GM12873 (cell line): ENCODE measurements around the gene ACTR6.

Experiments
- TF ChIP-seq, protein P1 (sequence below): IDR thresholded peaks from 2 replicates; pipeline ENCODE4 v1.5.1; 2012; ENCODE audit warnings: low read depth, mild to moderate bottlenecking, moderate library complexity, low read length, control low read depth; ENCODE audit not compliant: insufficient read depth; ENCODE audit errors: missing control alignments

Gene ACTR6

DNA sequence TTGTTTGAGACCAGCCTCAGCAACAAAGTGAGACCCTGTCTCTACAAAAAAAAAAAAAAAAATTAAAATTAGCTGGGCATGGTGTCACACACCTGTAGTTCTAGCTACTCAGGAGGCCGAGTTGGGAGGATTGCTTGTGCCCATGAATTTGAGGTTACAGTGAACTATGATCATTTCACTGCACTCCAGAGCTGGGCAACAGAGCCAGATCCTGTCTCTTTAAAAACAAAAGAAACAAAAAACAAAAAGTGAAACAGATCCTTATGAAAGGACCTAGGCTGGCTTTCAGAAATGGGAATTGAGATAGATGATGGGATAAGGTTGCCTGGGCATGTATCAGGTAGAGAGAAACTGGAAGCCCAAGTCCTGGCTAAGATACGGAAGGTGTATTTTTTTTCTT, 13.9 kb downstream of the ACTR6 start:
- TF ChIP-seq, protein P1, sequence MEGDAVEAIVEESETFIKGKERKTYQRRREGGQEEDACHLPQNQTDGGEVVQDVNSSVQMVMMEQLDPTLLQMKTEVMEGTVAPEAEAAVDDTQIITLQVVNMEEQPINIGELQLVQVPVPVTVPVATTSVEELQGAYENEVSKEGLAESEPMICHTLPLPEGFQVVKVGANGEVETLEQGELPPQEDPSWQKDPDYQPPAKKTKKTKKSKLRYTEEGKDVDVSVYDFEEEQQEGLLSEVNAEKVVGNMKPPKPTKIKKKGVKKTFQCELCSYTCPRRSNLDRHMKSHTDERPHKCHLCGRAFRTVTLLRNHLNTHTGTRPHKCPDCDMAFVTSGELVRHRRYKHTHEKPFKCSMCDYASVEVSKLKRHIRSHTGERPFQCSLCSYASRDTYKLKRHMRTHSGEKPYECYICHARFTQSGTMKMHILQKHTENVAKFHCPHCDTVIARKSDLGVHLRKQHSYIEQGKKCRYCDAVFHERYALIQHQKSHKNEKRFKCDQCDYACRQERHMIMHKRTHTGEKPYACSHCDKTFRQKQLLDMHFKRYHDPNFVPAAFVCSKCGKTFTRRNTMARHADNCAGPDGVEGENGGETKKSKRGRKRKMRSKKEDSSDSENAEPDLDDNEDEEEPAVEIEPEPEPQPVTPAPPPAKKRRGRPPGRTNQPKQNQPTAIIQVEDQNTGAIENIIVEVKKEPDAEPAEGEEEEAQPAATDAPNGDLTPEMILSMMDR: no peak

GRCh38 chr12:100215209-100215608, 14.6 kb downstream of the ACTR6 start:
- TF ChIP-seq, protein P1: no peak

DNA sequence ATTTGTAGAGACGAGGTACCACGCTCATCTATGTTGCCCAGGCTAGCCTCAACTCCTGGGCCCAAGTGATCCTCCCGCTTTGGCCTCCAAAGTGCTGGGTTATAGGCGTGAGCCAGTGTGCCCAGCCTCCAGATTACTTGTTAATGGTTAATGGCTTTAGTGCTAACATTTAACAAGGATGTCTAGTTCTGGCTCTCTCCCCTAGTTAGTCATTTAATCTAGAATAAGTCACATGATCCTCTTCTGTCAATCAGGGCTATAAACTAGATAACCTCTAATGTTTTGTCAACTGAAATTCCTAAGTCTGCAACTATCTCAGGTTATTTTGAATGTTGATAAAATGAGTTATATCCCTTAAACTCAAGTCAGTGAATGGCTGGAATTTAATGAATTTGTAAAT, 15.7 kb downstream of the ACTR6 start:
- TF ChIP-seq, protein P1: no peak

DNA sequence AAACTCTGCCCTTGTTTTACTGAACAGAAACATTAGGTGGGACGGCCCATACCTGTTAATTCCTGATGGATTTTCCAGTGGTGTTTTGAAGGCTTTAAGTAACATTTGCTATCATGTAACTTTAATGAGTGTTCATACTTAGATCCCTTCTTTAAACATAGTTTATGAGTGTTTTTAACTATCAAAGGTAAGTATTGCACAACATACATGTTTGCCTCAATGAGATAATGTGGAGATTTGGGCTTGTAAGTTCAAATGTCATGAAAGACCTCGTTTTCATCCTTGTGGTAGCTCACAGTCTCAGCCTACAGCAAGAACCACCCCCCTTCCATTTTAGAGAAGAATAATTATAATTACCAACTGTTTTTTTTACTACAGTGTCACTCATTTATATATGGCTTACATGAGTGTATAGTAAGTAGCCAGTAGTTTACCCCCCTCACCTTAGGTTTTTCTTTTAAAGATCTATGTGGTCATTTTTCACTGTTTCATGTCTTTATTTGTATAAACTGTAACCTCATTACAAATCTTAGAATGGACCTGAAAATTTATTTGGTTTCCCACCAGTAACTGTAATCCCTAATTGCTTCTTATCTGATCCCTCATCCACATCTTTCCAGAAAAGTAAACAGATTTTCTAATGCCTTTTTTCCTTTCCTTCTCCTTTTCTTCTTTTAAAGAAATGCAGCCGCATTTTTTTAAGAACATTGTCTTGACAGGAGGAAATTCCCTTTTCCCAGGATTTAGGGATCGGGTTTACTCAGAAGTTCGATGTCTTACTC, 18.9 kb downstream of the ACTR6 start:
- TF ChIP-seq, protein P1: no peak

GRCh38 chr12:100221523-100221922, 20.9 kb downstream of the ACTR6 start:
- TF ChIP-seq, protein P1: no peak

DNA sequence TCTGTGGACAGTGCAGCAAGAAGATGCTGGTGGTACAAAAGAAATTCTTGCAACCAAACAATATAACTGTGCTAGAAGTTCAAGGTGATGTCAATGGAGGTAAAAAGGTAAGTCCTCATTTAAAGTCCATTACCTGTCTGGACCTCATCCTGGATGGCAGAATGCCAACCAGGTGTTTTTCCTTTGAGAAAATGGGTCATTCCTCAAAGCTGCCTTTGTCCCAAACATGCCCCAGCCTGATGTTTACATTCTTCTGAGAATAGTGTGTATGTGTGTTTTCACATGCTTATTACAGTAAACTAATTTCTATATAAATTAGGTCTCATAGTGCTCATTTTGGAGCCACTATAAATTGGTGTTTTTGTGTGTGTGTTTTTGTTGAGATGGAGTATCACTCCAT, 24.9 kb downstream of the ACTR6 start:
- TF ChIP-seq, protein P1: no peak

GRCh38 chr12:100229036-100229635, 28.5 kb downstream of the ACTR6 start:
- TF ChIP-seq, protein P1: no peak
